GM23338 (cell line): ENCODE measurements around the gene PSMG1. TPM values are rescaled to one million over a fixed set of nuclear protein-coding genes. Genes with fewer than 3 reads are reported as not detected.

Source experiments
- ATAC-seq: fragments of 200-7000 bp; cut with Tn5 transposase; 3 replicates; pipeline ENCODE4 v1.9.1; 2020
- DNase-seq: peaks from one replicate; pipeline ENCODE4 v3.0.0-alpha.2; 2015; ENCODE audit warnings: low spot score
- H2AFZ ChIP-seq: fragments of 200-600 bp; sonication (generic); 2 replicates; pipeline ENCODE4 v1.8.0; 2016; ENCODE audit warnings: antibody characterized with exemption, mild to moderate bottlenecking, moderate library complexity
- H3F3A ChIP-seq: fragments of 200-600 bp; sonication (generic); replicated peaks from 2 replicates; pipeline ENCODE4 v1.8.0; 2017; ENCODE audit warnings: antibody characterized with exemption, mixed run types, low read depth
- H3K27ac ChIP-seq: fragments of 200-600 bp; sonication (generic); 2 replicates; pipeline ENCODE4 v1.6.1; 2016; ENCODE audit warnings: low read depth
- H3K27me3 ChIP-seq: fragments of 200-600 bp; sonication (generic); 2 replicates; pipeline ENCODE4 v1.8.0; 2016; ENCODE audit warnings: mild to moderate bottlenecking, mixed run types, moderate library complexity; ENCODE audit not compliant: insufficient read depth
- H3K36me3 ChIP-seq: fragments of 200-600 bp; sonication (generic); 2 replicates; pipeline ENCODE4 v1.8.0; 2016; ENCODE audit warnings: mild to moderate bottlenecking; ENCODE audit not compliant: insufficient read depth
- H3K4me1 ChIP-seq: fragments of 200-600 bp; sonication (generic); 2 replicates; pipeline ENCODE4 v1.8.0; 2016; ENCODE audit warnings: mild to moderate bottlenecking, moderate library complexity; ENCODE audit not compliant: insufficient read depth
- H3K4me2 ChIP-seq: fragments of 200-600 bp; sonication (generic); 2 replicates; pipeline ENCODE4 v1.7.1; 2017; ENCODE audit warnings: mixed run types
- H3K4me3 ChIP-seq: fragments of 200-600 bp; sonication (generic); 2 replicates; pipeline ENCODE4 v1.6.1; 2016; ENCODE audit warnings: mixed run types
- H3K79me2 ChIP-seq: fragments of 200-600 bp; sonication (generic); replicated peaks from 2 replicates; pipeline ENCODE4 v1.8.0; 2017; ENCODE audit warnings: mild to moderate bottlenecking; ENCODE audit not compliant: insufficient read depth
- H3K9me2 ChIP-seq: fragments of 200-600 bp; sonication (generic); 2 replicates; pipeline ENCODE4 v1.8.0; 2017; ENCODE audit not compliant: insufficient read depth
- H4K20me1 ChIP-seq: fragments of 200-600 bp; sonication (generic); replicated peaks from 2 replicates; pipeline ENCODE4 v1.8.0; 2017; ENCODE audit warnings: mild to moderate bottlenecking; ENCODE audit not compliant: insufficient read depth
- H3K27ac Mint-ChIP-seq: 2 replicates; pipeline ENCODE4 v1.8.0; 2020; ENCODE audit warnings: inconsistent platforms, mild to moderate bottlenecking, moderate library complexity, mixed read lengths
- H3K27me3 Mint-ChIP-seq: 3 replicates; pipeline ENCODE4 v1.8.0; 2022; ENCODE audit warnings: low read depth, mild to moderate bottlenecking, moderate library complexity, mixed read lengths, inconsistent platforms; ENCODE audit not compliant: insufficient read depth, poor library complexity
- H3K36me3 Mint-ChIP-seq: 3 replicates; pipeline ENCODE4 v1.8.0; 2021; ENCODE audit warnings: low read depth, mild to moderate bottlenecking, inconsistent platforms, moderate library complexity, mixed read lengths
- H3K4me1 Mint-ChIP-seq: 3 replicates; pipeline ENCODE4 v1.8.0; 2020; ENCODE audit warnings: mild to moderate bottlenecking, inconsistent platforms, mixed read lengths
- H3K4me3 Mint-ChIP-seq: 3 replicates; pipeline ENCODE4 v1.8.0; 2021; ENCODE audit warnings: moderate library complexity, mild to moderate bottlenecking, inconsistent platforms, mixed read lengths
- H3K9me3 Mint-ChIP-seq: 3 replicates; pipeline ENCODE4 v1.8.0; 2020; ENCODE audit warnings: moderate library complexity, mild to moderate bottlenecking, inconsistent platforms, mixed read lengths
- CREB1 ChIP-seq: fragments of 250-450 bp; sonication (Bioruptor Pico); IDR thresholded peaks from 2 replicates; pipeline ENCODE4 v1.5.0; 2020; ENCODE audit warnings: low read depth, mild to moderate bottlenecking, moderate library complexity
- EZH2 ChIP-seq: fragments of 200-600 bp; sonication (generic); IDR thresholded peaks from one replicate; pipeline ENCODE4 v1.8.0; 2017; ENCODE audit warnings: antibody characterized with exemption, mild to moderate bottlenecking, low read depth; ENCODE audit not compliant: unreplicated experiment
- EZH2phosphoT487 ChIP-seq: fragments of 200-600 bp; sonication (generic); IDR thresholded peaks from one replicate; pipeline ENCODE4 v1.8.1; 2018; ENCODE audit warnings: antibody characterized with exemption; ENCODE audit not compliant: unreplicated experiment
- JUNB ChIP-seq: IDR thresholded peaks from one replicate; pipeline ENCODE4 v1.6.1; 2016; ENCODE audit warnings: antibody characterized with exemption; ENCODE audit not compliant: unreplicated experiment
- NANOG ChIP-seq: IDR thresholded peaks from 2 replicates; pipeline ENCODE4 v1.6.1; 2016; ENCODE audit warnings: antibody characterized with exemption, borderline replicate concordance
- POLR2AphosphoS5 ChIP-seq: IDR thresholded peaks from 2 replicates; pipeline ENCODE4 v1.6.1; 2016; ENCODE audit warnings: antibody characterized with exemption, low read depth
- REST ChIP-seq: IDR thresholded peaks from one replicate; pipeline ENCODE4 v1.6.1; 2018; ENCODE audit warnings: antibody characterized with exemption; ENCODE audit not compliant: unreplicated experiment
- ZNF462 ChIP-seq: fragments of 250-450 bp; sonication (Bioruptor Pico); IDR thresholded peaks from 2 replicates; pipeline ENCODE4 v1.5.0; 2020; ENCODE audit warnings: mild to moderate bottlenecking, moderate library complexity
- polyA plus RNA-seq: library from polyadenylated mRNA; unstranded; fragments of >200 nt; fragmentation: Nextera tagmentation; extraction: Ambion mirVana; gene quantifications from 2 replicates; pipeline ENCODE4 v1.2.1, GENCODE V29; 2016
- total RNA-seq: library from RNA; depleted of rRNA; stranded (reverse); fragments of >200 nt; shearing (Covaris generic); gene quantifications from 2 replicates; pipeline ENCODE4 v1.2.3, GENCODE V29; 2014

The PSMG1 gene
- total and polyA plus RNA-seq, 2 experiments from 2014 or later, result 78.4 to 158 TPM

- no peaks in the 10 kb centered on the region for H3K27me3 ChIP-seq
- no peaks in the 10 kb centered on the region for H3K9me2 ChIP-seq
- Mint-ChIP-seq H3K27me3 (no peaks in the 10 kb centered on the region), H3K9me3 (no peaks in the 10 kb centered on the region), H3K4me3 (no peak overlapping the region), H3K27ac (no peak overlapping the region), H3K4me1 (no peaks in the 10 kb centered on the region), H3K36me3 (peaks cover 56% of the 10 kb centered on the region)
- no peak overlapping the region for H3K4me2 ChIP-seq
- H4K20me1 ChIP-seq, result no peaks in the 10 kb centered on the region
- H3K4me1 ChIP-seq, result no peaks in the 10 kb centered on the region
- H3K4me3 ChIP-seq, result no peak overlapping the region
- H2AFZ ChIP-seq, result no peak overlapping the region
- no peak for ATAC-seq
- no peaks in the 10 kb centered on the region; the same call in 1 of the 2 replicates for H3F3A ChIP-seq
- H3K27ac ChIP-seq, result no peak overlapping the region
- peaks cover 42% of the 10 kb centered on the region for H3K36me3 ChIP-seq
- TF ChIP-seq ZNF462 (CRISPR knock-in tag), result no peak
- no peak for TF ChIP-seq JUNB
- TF ChIP-seq POLR2AphosphoS5, result no peak
- TF ChIP-seq CREB1 (CRISPR knock-in tag), result no peak
- TF ChIP-seq NANOG, result no peak
- TF ChIP-seq REST, result no peak
- TF ChIP-seq EZH2, result no peak
- TF ChIP-seq EZH2phosphoT487, result no peak
- no peaks in the 10 kb centered on the region for H3K79me2 ChIP-seq
- no peak for DNase-seq
These were observed 14.4 kb upstream of the PSMG1 start for GRCh38 chr21:39197448-39198233.
